WTC11 (cell line): ENCODE measurements around the gene CD44.

ENCODE experiments used
- ATF3 ChIP-seq: sonication (generic); formaldehyde crosslinking; conservative IDR thresholded peaks from 2 replicates; pipeline ENCODE4 v1.8.1; 2022; ENCODE audit warnings: mild to moderate bottlenecking, missing genetic modification reagents
- CREB1 ChIP-seq: sonication (generic); formaldehyde crosslinking; IDR thresholded peaks from 2 replicates; pipeline ENCODE4 v1.8.0; 2023; ENCODE audit warnings: mild to moderate bottlenecking, missing genetic modification reagents
- ESRRA ChIP-seq: sonication (generic); formaldehyde crosslinking; IDR thresholded peaks from 2 replicates; pipeline ENCODE4 v1.8.1; 2022; ENCODE audit warnings: mild to moderate bottlenecking, missing genetic modification reagents, borderline replicate concordance
- MXD4 ChIP-seq: fragments of 250-450 bp; sonication (Bioruptor Pico); IDR thresholded peaks from 2 replicates; pipeline ENCODE4 v1.8.0; 2021; ENCODE audit warnings: mild to moderate bottlenecking, moderate library complexity, borderline replicate concordance
- TF ChIP-seq, protein P1 (sequence below): sonication (generic); formaldehyde crosslinking; IDR thresholded peaks from 2 replicates; pipeline ENCODE4 v1.8.1; 2022; ENCODE audit warnings: low read depth, missing genetic modification reagents, borderline replicate concordance

DNA sequence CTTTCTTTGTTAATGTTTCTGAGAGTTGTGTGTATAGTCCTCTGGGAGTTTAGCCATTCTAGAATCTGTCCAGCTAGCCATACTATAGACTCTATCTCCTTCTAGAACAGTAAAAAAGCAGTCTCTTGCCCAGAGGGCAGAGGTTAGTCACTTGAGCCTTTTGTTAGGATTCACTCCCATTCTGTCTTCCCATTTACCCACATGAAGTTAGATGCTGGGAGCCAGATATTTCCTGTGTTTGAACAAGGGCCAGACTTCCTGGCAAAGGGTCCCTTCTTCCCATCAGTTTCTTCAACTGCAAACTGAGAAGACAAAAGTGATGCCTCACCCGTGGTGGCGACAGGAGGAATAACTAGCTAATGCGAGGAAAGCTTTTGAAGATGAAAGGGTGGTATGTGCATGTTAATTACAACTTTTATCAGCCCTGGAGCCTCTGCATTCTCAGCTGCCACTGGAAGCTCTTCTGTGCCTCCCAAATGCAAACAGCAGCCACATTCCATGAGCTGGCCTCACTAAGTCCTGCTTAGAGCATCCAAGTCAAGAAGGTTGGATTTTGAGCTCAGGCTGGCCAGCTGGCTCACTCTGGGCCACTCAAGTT is 12.8 kb downstream of the CD44 start:
- TF ChIP-seq ATF3 (CRISPR knock-in tag) (no peak), ESRRA (CRISPR knock-in tag) (no peak), MXD4 (CRISPR knock-in tag) (no peak), CREB1 (CRISPR knock-in tag) (no peak)
- TF ChIP-seq, protein P1, sequence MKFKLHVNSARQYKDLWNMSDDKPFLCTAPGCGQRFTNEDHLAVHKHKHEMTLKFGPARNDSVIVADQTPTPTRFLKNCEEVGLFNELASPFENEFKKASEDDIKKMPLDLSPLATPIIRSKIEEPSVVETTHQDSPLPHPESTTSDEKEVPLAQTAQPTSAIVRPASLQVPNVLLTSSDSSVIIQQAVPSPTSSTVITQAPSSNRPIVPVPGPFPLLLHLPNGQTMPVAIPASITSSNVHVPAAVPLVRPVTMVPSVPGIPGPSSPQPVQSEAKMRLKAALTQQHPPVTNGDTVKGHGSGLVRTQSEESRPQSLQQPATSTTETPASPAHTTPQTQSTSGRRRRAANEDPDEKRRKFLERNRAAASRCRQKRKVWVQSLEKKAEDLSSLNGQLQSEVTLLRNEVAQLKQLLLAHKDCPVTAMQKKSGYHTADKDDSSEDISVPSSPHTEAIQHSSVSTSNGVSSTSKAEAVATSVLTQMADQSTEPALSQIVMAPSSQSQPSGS (CRISPR knock-in tag): no peak
